Natural killer cell (primary cell): ENCODE measurements around the gene FAM13A. TPM values are rescaled to one million over a fixed set of nuclear protein-coding genes. Genes with fewer than 3 reads are reported as not detected.

Experiments
- ATAC-seq, 3 donors: fragments of 150-1000 bp in 2 of 3; fragments of 200-7000 bp in 1 of 3; cut with Tn5 transposase; 1 replicate in 1 of 3; 2 replicates in 2 of 3; pipeline ENCODE4 v1.10.0; 2021; ENCODE audit warnings: mild to moderate bottlenecking in 2 of 3, moderate library complexity in 2 of 3
- DNase-seq, 2 donors: peaks; one replicate each; pipeline versions ENCODE4 v3.0.0 to v3.0.0-alpha.2; 2013 to 2021; ENCODE audit warnings: mixed read lengths in 1 of 2
- H3K27ac ChIP-seq: one replicate; pipeline ENCODE4 v1.5.1; 2013; ENCODE audit warnings: mild to moderate bottlenecking, low read length
- H3K27me3 ChIP-seq: one replicate; pipeline ENCODE4 v1.6.1; 2013; ENCODE audit warnings: low read length; ENCODE audit not compliant: control insufficient read depth, insufficient read depth
- H3K36me3 ChIP-seq: one replicate; pipeline ENCODE4 v1.6.1; 2013; ENCODE audit warnings: low read length; ENCODE audit not compliant: control insufficient read depth, insufficient read depth
- H3K4me1 ChIP-seq: one replicate; pipeline ENCODE4 v1.6.1; 2013; ENCODE audit warnings: low read length; ENCODE audit not compliant: control insufficient read depth, insufficient read depth
- H3K4me3 ChIP-seq: one replicate; pipeline ENCODE4 v1.5.1; 2013; ENCODE audit warnings: low read length
- H3K9me3 ChIP-seq: one replicate; pipeline ENCODE4 v1.6.1; 2013; ENCODE audit warnings: low read length; ENCODE audit not compliant: control insufficient read depth, insufficient read depth
- H3K27ac Mint-ChIP-seq, 2 donors: one replicate each; pipeline ENCODE4 v1.8.0; 2022; ENCODE audit warnings: mild to moderate bottlenecking in 2 of 2, mixed read lengths in 2 of 2, moderate library complexity in 1 of 2
- H3K27me3 Mint-ChIP-seq, 2 donors: one replicate each; pipeline ENCODE4 v1.8.0; 2022; ENCODE audit warnings: low read depth in 2 of 2, mixed read lengths in 2 of 2
- H3K36me3 Mint-ChIP-seq: one replicate; pipeline ENCODE4 v1.8.0; 2022; ENCODE audit warnings: mixed read lengths
- H3K4me1 Mint-ChIP-seq, 2 donors: one replicate each; pipeline ENCODE4 v1.8.0; 2022; ENCODE audit warnings: mixed read lengths in 2 of 2
- H3K4me3 Mint-ChIP-seq: one replicate; pipeline ENCODE4 v1.8.0; 2022; ENCODE audit warnings: mild to moderate bottlenecking, moderate library complexity, mixed read lengths
- H3K9me3 Mint-ChIP-seq, 2 donors: one replicate each; pipeline ENCODE4 v1.8.0; 2022; ENCODE audit warnings: mixed read lengths in 2 of 2
- CTCF ChIP-seq: fragments of 200-600 bp; IDR thresholded peaks from one replicate; pipeline ENCODE4 v1.8.0; 2022; ENCODE audit warnings: antibody characterized with exemption
- WGBS: methylation state at CpG from one replicate; pipeline ENCODE4 v1.1.7; 2013; ENCODE audit warnings: missing lambda C conversion rate; ENCODE audit not compliant: insufficient coverage; 5-methylcytosine and 5-hydroxymethylcytosine counted together
- intact Hi-C: fragments of 100-400 bp; cut with micrococcal nuclease; formaldehyde crosslinking; loops from one replicate; pipeline ENCODE4 v1.14.2; 2022
- total RNA-seq, 4 donors: library from RNA; stranded (reverse); fragments of 120-200 nt in 1 of 4; gene quantifications; one replicate each; pipeline versions ENCODE4 v1.2.3 to v1.2.4, GENCODE V29; 2013 to 2022

Gene FAM13A
- total RNA-seq, 3 donors from 2014 or later (not counting 1 experiment from before 2014, with no cell fraction given), result 8.8 to 10.0 (median 8.9) TPM

DNA sequence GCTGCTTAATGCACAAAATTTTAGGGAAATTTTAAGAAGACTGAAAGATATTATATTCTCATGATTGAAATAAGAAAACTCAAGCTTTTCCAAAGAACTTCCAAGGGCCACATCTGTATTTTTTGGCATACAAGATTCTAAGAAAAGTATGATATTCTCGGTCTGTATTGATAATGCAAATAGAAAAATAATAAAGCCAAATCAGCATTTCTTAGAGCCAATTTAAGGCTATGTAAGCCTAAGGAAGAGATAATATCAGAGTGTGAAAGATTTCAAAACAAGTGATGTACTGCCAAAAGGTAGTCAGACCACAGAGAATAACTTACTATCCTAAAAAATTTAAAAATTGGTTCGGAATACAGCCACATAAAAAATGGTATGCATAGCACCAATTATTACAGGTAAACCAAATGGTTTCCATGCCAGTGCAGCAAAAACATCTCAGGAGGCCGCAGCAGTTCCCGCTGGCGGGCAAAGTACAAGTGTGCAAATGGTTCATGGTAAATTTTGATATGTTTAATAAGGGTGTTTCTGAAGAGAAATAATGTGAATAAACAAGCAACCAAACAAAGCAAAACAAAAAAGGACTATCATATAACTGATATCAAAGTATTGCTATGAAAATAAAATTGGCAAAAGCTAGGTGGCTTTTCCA, 324.1 kb downstream of the FAM13A start:
- no peaks in the 10 kb centered on the region for H3K9me3 ChIP-seq
- TF ChIP-seq CTCF, result no peak
- Mint-ChIP-seq H3K27ac (no peak overlapping the region), H3K27me3 (no peaks in the 10 kb centered on the region), H3K4me1 (peaks cover 6 to 15% of the 10 kb centered on the region in 2 donors), H3K9me3 (no peaks in the 10 kb centered on the region), H3K36me3 (no peaks in the 10 kb centered on the region), H3K4me3 (no peak overlapping the region)
- H3K36me3 ChIP-seq, result peaks cover 15% of the 10 kb centered on the region
- ATAC-seq, result no peak
- H3K27ac ChIP-seq, result no peak overlapping the region
- no peak overlapping the region for H3K4me3 ChIP-seq
- no peaks in the 10 kb centered on the region for H3K27me3 ChIP-seq
- peaks cover 7% of the 10 kb centered on the region for H3K4me1 ChIP-seq
- DNase-seq, result no peak
- 100% methylated on average over 1 of the region's 5 CpGs for WGBS
- intact Hi-C loops, result no loop called here

DNA sequence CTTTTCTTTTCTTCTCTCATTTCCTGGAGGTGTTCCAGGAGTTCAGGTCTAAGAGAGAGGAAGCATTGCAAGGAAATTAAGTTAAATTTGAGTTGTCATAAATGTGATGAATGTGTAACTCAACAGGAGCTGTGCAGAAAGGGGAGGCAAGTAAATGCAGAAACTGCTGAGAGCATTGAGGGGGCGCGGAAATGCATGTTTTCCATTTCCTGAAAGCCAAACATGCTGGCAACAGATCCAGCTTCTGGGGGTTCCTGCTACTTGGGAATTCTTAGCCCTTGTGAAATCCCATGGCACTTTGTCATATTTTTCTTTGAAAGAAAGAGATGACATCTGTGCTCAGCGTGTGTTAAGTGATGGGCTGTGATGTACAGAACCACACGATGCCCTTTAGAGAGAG, 325.6 kb downstream of the FAM13A start:
- no peak overlapping the region for H3K27ac Mint-ChIP-seq
- peaks cover 6% of the 10 kb centered on the region for H3K36me3 Mint-ChIP-seq
- TF ChIP-seq CTCF, result no peak
- no peaks in the 10 kb centered on the region for H3K9me3 Mint-ChIP-seq
- no peak for ATAC-seq
- H3K9me3 ChIP-seq, result no peaks in the 10 kb centered on the region
- no peaks in the 10 kb centered on the region for H3K27me3 ChIP-seq
- H3K4me3 ChIP-seq, result no peak overlapping the region
- no peaks in the 10 kb centered on the region for H3K4me1 ChIP-seq
- H3K4me3 Mint-ChIP-seq, result no peak overlapping the region
- intact Hi-C loops, result no loop called here
- no peak for DNase-seq
- H3K36me3 ChIP-seq, result peaks cover 22% of the 10 kb centered on the region
- no peak overlapping the region for H3K27ac ChIP-seq
- 73% methylated on average over 4 of the region's 4 CpGs for WGBS
- H3K4me1 Mint-ChIP-seq, result peaks cover 0 to under 1% of the 10 kb centered on the region in 2 donors
- H3K27me3 Mint-ChIP-seq, result no peaks in the 10 kb centered on the region

GRCh38 chr4:88730811-88731210, 326.2 kb downstream of the FAM13A start:
- 88% methylated on average over 5 of the region's 5 CpGs for WGBS
- Mint-ChIP-seq H3K27me3 (no peaks in the 10 kb centered on the region), H3K4me1 (no peaks in the 10 kb centered on the region), H3K4me3 (no peak overlapping the region), H3K9me3 (no peaks in the 10 kb centered on the region), H3K27ac (peak overlapping the region in 1 of 2 donors; percentile 9), H3K36me3 (peaks cover 6% of the 10 kb centered on the region)
- no peaks in the 10 kb centered on the region for H3K9me3 ChIP-seq
- no peak overlapping the region for H3K27ac ChIP-seq
- TF ChIP-seq CTCF, result no peak
- ATAC-seq (no peak), DNase-seq (no peak)
- no peak overlapping the region for H3K4me3 ChIP-seq
- H3K4me1 ChIP-seq, result no peaks in the 10 kb centered on the region
- intact Hi-C loops, result no loop called here
- peaks cover 22% of the 10 kb centered on the region for H3K36me3 ChIP-seq
- H3K27me3 ChIP-seq, result no peaks in the 10 kb centered on the region
